HG03442 (cell line): ENCODE data around the gene TAB2.

Experiments
- ATAC-seq: cut with Tn5 transposase; IDR thresholded peaks from one replicate; pipeline ENCODE4 v1.9.1; 2021; ENCODE audit warnings: mild to moderate bottlenecking, moderate library complexity; ENCODE audit not compliant: unreplicated experiment

Gene TAB2

DNA sequence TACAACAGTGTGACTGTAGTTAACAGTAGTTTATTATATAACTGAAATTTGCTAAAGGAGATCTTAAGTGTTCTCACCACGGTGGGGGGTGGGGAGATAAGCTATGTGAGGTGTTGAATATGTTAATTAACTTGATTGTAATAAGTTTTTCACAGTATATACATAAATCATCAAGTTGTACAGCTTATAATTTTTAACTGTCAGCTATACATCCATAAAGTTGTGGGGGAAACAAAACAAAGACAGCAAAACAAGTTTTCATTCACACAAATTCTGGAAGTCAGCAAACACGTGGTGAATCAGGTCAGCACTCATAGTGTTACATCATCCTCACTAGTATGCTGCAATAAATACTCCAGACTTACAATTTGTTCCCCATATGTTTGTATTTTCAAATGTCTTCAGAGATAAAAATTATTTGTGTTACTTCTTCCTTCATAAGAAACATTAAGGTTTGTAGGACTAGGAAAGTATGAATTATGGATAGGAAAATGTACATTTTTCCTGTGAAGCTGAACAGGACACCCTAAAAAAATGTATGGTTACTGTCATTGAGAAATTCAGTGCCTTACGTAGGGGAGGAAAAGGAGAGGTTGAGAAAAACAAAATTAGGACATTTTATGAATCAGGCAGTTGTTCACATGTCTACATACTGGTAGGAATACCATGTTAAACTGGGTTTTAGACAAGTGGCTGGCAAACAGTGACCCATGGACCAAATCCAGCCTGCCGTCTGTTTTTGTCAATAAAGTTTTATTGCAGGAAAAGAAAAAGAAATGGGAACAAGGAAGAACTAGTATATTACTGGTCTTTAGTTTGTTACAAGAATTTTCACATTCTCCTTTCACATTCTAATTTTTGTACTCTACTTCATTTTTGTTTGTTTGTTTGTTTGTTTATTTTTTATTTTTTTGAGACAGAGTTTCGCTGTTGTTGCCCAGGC is 88.6 kb downstream of the TAB2 start:
- no peak for ATAC-seq

DNA sequence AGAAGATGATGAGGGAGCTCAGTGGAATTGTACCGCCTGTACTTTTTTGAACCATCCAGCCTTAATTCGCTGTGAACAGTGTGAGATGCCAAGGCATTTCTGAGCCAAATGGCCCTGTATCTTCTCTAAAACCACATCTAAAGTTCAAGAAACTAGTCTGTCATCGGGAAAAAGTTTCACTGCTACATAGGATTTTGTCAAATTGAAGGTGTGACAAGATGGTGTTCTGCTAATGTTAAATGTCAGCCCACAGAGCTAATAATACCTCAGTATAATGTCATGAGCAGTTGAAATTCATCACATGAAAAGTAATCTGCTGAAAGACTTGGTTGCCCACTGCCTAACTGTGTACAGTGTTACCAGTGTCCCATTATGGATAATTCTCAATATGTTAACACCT is 92.1 kb downstream of the TAB2 start:
- no peak for ATAC-seq

DNA sequence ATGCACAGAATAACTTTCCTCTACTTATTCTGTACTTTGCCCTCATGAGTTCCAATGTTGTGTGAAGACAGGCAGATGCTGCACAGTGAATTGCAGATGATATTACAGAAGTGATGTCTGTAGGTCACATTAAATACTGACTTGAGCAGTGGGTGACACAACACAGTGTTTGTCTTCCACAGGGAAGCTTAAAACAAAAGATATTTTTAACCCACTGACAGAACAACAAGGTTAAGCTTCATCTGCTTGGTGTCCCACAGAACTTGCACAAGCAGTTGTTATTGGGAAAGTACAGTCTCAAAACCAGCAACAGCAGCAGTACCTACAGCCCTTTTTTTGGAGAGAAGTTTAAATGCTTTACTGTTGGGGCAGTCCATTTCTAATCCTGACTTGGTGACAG is 93.0 kb downstream of the TAB2 start:
- ATAC-seq: no peak

DNA sequence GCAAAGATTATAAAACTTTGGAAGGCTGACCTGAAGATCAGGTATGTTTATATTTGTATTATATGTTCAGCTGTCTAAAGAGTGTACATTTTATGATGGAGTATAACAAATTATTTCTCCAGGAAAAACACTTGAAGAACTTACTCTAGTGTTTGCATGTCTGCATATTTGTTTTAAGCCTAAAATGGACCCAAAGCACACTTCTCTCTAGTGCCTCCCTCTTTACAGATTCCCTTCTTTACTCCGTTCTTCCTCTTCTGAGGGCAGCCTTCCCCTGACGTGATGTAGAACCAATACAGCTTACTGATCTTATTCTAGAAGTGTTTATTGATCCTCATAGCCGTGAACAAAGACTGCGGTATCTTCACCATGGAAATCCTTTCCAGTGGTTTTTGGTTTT is 96.5 kb downstream of the TAB2 start:
- no peak for ATAC-seq

DNA sequence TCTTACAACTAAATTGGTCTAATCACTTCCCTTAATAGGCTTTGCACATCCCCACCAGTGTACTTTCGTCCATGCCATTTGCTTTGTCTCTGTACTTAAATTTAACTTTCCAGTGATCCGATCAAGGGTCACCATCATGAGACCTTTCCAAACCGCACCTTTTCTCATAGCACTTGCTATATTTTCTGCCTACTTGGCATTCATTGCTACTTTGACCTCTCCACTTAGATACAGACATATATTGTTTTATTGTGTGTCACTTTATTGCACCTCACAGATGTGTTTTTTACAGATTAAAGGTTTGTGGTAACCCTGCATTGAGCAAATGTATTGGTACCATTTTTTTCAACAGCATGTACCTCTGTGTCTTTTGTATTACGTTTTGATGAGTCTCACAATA is 97.3 kb downstream of the TAB2 start:
- ATAC-seq: no peak

DNA sequence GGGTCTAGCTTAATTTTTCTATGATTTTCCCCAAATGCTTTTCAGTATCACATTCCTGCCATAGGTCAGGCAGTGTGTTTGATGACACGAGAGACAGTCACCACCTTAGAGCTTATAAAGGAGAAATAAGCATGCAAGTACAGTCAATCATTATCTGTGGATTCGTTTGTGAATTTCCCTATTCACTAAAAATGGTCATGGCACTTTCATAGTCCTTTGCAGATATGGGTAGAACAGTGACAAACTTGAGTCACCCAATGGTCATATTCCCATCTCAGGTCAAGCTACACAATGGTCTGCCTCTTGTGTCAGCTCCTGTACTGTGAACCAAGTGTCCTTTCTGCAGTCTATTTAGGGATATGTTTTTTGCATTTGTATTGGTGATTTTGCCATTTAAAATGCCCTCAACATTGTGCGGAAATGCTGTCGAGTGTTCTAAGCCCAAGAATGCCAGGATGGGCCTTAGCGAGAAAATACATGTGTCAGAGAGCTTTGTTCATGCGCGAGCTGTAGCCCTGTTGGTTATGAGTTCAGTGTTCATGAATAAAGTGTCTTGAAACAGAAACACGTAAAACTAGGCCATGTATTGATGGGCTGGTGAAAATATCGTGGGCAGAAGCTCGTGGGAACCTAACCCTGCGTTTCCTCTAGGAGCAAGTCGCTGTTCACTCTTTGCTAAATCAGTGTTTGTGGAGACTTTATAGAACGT is 102.3 kb downstream of the TAB2 start:
- no peak for ATAC-seq

DNA sequence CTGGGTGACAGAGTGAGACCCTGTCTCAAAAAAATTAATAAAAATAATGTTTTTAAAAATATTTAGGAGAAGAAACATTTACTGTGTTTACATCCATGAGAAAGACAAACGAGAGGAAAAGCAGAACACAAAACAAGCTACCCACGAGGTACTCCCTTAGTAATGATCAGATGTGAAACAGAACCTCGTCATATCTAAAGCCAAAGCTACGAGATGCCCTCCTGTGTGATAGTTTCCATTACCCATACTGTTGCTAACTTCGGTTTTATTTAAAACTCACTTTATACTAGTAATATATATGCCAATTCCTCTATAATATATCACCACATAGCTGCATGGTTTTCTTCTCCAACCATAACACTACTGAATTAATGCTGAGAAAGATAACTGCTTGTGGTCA is 103.6 kb downstream of the TAB2 start:
- ATAC-seq: no peak

DNA sequence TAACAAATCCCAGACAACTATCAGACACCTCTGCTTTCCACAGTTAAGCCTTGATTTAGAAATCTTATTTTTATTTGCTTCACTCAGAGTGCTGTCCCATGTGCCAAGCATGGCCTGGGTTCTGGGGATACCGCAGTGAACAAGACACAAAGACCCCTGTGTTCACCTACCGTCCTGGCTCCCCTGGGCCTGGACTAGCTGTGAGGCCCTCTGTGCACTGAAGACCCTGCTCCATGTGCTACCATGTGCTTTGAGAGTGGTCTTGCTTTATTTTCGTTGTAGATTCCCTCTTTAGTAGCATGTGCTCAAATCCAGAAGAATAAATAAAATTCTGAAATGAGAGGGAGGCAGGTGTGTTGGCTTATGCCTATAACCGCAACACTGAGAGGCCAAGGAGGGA is 105.1 kb downstream of the TAB2 start:
- no peak for ATAC-seq

DNA sequence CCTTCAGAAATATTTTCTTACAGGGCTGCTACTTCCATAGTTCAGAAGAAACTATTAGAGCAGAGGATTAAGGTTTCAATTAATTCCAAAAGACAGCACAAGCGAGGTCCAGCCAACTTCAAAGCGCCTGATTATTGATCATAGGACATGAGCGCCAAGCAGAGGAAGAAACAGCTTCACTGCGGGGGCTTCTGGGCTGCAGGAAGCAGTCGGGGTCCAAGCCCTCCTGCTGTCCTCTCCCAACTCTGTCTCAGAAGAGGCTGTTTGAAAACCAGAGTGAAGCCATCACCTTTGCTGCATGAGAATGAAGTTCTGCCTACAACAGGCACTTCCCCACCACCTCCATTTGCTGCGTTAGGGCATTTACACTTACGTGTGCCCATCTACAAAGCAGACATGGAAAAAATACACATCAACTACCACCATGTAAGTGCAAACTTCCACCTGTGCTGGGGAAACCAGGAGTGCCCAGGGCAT is 106.5 kb downstream of the TAB2 start:
- ATAC-seq: no peak

DNA sequence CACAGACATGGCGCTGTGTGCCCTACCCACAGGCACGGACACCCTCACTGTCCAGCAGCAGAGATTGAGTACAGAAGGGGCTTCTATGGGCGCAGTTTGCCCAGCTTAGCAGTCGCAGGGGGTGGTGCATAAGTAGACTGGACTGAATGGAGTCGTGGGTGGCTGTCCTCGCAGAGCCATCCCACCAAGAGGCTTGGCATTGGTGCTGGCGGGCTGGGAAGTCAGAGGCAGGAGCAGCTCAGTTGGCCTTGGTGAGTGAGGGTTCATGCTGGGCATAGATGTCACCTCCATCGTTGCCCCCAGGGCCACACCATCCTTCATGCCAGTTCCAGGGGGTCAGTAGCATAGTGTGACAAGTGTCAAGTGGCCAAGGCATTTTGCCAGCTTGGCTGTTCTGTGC is 107.7 kb downstream of the TAB2 start:
- no peak for ATAC-seq

DNA sequence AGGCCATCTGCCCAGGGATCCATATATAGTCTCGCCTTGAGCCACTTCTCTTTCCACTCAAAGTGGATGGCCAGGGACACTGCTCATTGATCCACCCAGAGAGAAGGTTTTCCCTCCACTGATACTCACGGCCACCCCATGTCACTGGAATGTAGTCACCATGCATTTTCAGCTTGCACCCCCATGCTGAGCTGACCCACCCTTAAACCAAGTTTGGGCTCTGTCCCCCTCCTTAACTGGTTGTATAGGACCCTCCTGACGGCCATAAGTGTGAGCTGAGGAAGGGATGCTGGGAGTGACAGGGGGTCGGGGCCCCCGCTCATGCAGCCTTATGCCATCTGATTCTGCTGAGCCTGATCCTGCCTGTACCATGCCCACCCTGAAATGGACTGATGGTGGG is 108.2 kb downstream of the TAB2 start:
- no peak for ATAC-seq

DNA sequence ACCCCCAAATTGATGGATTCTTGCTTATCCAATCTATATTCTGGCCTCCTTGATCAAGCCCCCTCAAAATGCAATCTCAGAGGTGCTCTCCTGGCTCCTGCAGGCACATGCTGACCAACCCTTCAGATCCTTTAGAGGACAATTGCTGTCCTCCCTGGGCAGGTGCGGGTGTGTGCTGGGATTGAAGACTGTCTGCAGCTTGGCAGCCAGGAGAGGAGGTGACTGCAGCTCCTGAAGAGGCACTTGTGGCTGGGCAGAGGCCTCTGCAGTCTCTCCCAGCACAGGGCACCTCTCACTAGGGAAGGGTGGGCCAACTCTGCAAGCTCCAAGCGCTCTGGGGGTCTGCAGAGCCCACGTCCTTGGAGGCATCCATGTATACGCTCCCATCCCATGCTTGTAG is 111.1 kb downstream of the TAB2 start:
- no peak for ATAC-seq

DNA sequence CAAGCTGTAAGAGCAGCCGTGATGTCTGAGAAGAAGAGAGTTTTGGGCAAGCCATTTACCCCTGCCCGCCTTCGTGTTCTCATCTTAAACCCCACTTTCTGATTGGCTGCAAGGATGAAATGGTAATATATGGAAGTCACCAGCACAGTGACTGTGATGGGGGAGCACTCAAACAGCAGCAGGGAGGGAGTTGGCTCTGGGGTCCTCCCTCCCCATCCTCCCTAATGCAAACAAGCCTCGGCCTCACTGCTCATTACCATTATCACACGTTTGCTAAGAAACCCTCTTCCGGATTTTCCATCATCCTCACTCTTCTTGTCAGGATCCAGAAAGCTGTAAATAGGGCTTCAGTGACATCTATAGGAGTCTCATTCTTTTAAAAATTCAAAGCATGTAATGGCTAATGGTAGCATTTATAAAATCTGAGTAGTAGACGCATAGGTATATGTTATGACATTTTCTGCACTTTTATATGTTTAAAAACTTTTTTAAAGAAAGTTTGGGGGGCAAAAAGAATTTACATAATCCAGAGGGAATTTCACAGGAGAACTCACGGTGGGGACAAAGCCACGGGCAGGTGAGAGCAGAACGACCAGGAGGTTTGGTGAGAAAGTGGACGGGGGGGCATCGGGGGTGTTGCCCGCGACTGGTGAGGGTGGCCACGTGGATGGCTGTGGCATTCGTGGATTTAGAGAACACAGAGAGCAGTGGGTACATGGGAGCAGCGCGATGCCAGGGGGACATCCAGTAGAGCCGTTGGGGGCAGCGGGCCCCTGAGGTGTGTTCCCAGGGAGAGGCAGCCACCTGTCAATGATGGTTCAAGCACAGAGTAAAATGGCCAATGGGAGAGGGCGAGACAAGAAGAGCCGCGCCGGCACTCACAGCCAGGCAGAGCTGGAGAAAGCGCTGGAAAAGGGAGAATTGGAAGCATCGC is 112.2 kb downstream of the TAB2 start:
- no peak for ATAC-seq

DNA sequence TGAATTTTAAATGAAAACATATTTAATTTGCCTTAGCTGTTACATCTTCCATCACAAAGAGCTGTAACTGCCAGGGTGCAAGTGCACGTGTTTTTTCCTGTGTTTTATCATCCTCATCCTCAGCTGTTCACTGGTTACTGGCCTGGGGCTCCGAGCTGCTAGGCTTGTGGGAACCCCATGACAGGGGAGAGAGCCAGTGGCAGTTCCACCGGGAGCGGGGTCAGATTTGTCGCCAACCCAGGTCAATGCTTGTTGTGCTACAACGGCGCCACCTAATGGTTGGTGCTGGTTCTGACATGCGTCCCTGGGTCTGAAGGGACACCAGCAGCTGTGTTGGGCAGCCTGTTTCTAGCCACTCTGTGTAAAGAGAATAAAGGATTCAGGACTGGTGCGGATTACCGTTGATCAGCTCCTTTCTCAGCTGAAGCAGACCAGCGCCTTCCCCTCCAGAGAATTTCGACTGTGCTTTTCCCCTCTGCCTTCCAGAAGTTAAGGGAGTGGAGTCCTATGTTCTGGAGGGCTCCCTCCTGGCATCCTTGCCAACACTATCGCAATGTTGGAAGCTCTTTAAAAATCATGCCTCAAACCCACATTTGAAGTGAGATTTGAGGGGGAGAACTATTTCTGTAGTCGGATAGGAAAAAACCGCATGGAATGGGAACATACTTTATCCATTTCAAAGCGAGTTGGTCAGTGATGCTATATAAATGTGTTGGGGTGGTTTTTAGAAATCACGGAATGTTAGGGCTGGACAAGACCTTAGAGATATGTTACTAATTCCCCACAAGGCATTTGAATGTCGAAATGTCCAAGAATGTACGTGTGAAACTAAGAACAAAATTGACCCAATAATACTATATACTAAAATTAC is 114.6 kb downstream of the TAB2 start:
- ATAC-seq: peak; percentile 88

DNA sequence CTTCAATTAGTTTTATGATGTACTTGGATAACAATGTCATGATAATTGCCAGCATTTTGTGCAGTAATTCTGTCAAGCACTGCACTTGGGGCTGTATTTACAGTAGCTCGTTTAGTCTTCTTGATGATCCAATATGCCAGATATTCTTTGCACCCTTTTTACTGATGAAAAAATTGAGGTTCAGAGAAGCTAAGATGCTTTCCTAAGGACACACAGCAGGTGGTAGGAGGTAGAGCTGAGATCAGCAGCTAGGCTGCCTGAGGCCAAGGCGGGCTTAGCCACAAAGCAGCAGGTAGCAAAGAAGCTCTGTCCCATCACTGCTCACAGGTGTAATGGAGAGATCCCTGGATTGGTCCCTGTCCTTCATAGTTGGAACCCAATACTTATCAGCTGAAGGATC is 115.9 kb downstream of the TAB2 start:
- no peak for ATAC-seq

DNA sequence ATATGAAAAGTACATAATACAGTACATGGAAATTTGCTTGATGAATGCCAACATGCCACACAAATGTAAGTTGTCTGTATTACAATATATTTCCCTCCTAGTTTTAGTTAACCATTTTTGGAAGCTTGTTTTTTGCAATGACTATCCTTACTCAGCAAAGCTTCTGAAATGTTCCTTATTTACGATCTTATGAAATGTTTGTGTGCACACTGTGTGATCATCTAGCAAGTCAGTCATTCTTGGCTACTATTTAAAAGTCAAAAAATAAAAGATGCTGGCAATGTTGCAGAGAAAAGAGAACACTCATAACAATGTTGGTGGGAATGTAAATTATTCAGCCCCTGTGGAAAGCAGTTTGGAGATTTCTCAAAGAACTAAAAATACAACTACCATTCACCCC is 116.4 kb downstream of the TAB2 start:
- no peak for ATAC-seq

DNA sequence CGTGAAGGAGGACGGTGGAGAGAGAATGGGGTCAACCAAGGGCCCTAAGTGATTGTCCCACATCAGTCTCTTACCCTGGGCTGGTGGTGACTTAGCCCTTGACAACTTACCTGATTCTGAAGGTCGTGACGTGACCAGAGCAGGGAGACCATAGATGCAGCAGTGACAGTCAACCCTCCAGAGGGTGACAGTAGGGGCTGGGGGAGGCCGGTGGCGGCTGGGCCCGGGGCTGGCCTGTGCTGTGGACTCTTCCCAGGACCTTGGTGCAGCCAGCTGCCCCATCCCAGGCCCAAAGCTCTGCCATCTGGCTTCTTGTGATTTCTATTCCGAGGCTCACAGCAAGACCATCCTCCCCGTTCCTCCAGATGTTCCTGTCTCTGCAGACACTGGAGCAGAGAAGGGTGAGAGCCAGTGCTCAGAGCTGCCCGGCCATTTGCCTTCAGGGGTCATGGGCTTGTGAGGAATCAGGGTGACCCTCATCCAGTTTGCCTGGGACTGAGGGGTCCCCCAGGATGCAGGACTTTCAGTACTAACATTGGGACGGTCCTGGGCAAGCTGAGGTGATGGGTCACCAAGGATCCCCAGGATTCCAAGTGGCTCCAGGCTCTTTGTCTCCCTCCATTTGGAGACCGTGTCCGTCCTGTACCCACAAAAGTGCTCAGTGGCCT is 118.5 kb downstream of the TAB2 start:
- ATAC-seq: no peak

DNA sequence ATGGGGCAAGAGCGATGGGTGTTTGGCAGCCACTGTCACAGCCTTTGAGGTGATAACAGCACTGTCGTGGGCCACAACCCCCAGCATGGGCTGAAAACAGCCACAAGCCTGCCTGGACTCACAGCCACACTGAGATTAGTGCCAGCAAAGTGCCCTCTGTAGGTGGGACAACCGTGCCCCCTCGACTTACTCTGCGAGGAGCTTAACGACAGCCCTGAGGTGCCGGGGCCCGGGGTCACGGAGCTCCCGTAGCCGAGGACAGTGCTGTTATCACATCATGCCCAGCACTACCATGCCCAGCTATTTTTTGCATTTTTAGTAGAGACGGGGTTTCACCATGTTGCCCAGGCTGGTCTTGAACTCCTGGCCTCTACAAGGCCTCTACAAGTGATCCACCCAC is 119.1 kb downstream of the TAB2 start:
- no peak for ATAC-seq

DNA sequence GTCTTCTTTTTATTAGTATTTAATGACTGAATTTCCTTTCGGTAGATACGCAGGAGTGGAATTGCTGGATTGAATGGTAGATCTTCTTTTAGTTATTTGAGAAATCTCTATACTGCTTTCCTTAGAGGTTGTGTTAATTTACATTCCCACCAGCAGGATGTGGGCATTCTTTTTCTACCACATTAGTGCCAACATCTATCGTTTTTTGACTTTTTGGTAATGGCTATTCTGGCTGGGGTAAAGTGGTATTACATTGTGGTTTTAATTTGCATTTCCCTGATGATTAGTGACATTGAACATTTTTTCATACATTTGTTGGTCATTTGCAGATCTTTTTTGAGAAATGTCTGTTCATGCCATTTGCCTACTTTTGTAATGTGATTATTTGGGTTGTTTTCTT is 119.7 kb downstream of the TAB2 start:
- no peak for ATAC-seq

DNA sequence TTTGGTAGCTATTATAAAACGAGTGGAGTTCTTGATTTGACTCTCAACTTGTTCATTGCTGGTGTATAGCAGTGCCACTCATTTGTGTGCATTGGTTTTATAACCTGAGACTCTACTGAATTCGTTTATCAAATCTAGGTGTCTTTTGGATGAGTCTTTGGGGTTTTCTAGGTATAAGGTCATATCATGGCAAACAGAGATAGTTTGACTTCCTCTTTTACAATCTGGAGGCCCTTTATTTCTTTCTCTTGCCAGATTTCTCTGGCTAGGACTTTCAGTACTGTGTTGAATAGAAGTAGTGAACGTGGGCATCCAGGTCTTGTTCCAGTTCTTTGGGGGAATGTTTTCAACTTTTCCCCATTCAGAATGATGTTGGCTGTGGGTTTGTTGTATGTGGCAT is 121.3 kb downstream of the TAB2 start:
- ATAC-seq: peak; percentile 74
